ENCODE measurements around the gene CDKN1B.

DNA sequence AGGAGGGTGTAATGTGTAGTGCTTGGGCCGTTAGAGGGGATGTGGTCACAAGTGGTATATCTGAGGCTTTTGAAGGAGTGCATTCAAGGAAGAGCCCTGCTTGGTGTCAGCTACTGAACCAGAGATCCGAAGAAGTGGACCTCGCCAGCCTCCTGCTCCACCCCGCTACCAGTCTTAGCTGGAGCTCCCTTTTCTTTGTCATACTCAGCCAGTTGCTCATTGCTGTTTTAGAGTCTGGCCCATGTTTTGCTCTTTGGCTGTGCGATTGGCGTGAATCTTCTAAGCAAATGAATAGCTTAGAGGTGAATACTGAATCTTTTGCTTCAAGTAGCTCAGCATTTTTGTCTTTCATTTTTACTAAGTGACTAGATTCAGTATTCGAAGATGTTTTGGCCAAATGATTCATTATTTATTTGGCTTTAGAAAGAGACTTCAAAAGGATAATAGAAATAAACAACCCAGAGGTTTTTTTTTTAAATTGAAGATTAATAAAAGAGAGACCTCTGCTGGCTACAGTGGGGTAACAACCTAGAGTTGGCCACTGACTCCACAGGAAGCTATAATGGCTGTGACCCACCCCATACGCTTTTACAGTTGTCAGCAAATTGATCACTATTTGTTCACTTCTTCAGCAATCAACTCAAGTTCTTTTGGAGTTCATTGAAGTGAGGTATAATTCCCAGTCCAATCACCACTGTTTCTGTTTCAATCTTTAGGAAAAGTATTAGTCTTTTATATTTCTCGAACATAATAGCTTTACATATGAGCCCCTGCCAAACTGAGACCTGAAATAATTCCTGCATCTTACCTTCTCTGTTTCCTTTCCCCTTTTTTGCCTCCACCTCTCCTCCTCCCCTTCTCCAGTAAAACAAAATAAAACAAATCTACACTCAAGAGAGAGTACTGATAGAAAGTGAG is 19.9 kb downstream of the CDKN1B start:
- TF ChIP-seq ZNF274 (IDR thresholded peaks at IDR 0.05; ENCODE audit: low read depth, low read length): no peak
- TF ChIP-seq SUZ12 (IDR thresholded peaks at IDR 0.05; ENCODE audit: extremely low read depth, insufficient read depth, insufficient read length): no peak

Data from NT2/D1 (cell line).